Measurements from ENCODE around the gene CRYGN. TPM values are rescaled to one million over a fixed set of nuclear protein-coding genes. Genes with fewer than 3 reads are reported as not detected.

Gene CRYGN, protein sequence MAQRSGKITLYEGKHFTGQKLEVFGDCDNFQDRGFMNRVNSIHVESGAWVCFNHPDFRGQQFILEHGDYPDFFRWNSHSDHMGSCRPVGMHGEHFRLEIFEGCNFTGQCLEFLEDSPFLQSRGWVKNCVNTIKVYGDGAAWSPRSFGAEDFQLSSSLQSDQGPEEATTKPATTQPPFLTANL
- polyA plus RNA-seq (2012; rRNA removed): not detected in 2 replicates
- polyA plus RNA-seq (2012; cell fraction: cytosol; rRNA removed): 0.03 TPM in 1 of 2 replicates, not detected in the other
- 0.06 TPM in 1 of 2 replicates, not detected in the other for polyA plus RNA-seq (2012; cell fraction: nucleus; rRNA removed)

DNA sequence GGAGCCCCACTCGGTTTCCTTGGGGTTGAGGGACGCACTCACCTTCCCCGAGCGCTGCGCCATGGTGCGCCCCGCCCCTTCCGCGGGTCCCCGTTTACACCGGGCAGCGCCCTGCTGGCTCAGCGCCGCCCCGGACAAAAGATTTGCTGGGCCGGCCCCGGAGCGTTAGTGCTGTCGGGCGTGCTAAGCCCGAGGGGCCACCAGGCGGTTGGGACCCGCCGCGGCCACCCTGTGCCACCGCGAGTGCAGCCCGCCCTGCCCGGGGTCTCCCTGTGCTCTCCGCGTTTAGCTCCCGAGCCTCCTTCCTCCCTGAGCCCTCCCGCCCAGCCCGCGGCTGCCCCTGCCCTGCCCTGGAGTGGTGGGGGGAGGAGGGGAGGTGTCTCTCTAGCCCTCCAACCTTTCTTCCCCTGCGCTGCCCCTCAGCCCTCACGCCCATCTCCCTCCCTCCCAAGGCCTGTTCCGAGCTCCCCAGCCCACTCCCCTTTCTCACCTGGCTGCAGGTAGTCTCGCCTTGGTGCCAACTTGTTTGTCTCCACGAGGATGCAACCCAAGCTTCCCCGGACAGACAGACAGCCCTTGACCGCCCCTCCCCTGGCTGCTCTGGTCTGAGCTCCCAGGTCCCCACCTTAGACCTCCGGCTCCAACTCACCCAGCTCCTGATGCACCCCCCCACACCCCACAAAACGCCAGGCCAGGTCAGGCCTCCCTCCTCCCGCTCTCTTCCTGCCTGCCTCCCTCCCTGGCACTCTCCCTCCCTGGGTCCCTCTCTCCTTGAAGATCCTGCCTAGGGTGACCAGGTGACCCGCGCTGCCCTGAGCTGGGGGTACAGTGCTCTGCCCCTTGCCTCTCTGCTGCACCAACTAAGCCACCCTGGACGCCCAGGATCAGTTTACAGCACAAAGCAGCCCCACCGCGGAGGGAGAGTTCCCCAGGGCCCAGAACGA lies at the start of gene CRYGN:
TSS of gene CRYGN (minus strand) at position 287 of the 944 bp plus-strand sequence. CDS start at position 63, 224 bp downstream.
- no peaks in the 10 kb centered on the region for H4K20me1 ChIP-seq (ENCODE audit: insufficient read depth)
- no peaks in the 10 kb centered on the region for H3K9me3 ChIP-seq
- no peaks in the 10 kb centered on the region for H3F3A ChIP-seq (replicated peaks; ENCODE audit: insufficient read depth)
- no peaks in the 10 kb centered on the region; the same call in 1 of the 2 replicates for H3K27me3 ChIP-seq (ENCODE audit: insufficient read depth)
- POLR2A ChIA-PET: no interaction called here
- H3K9ac ChIP-seq: no peak within 1 kb of the TSS
- H3K27ac ChIP-seq (ENCODE audit: low read depth in 2 of 2, low read length in 1 of 2): no peak within 1 kb of the TSS
- no peaks in the 10 kb centered on the region for H3K79me2 ChIP-seq (ENCODE audit: insufficient read depth)
- H3K9me2 ChIP-seq: no peaks in the 10 kb centered on the region
- H3K4me2 ChIP-seq: no peak within 1 kb of the TSS
- H3K4me1 ChIP-seq (ENCODE audit: control insufficient read depth in 1 of 2, insufficient read depth in 2 of 2, low read depth in 1 of 2, low read length in 1 of 2): peaks cover 0 to 20% of the 10 kb centered on the region in 2 experiments; a peak in 2 of 4 replicates
- peak; percentile 78 for DNase-seq
- TF ChIP-seq JUND (IDR thresholded peaks at IDR 0.05): no peak
- no peak within 1 kb of the TSS for H2AFZ ChIP-seq (ENCODE audit: low read depth)
- no peaks in the 10 kb centered on the region for H3K36me3 ChIP-seq (replicated peaks in 1 of 2; ENCODE audit: control insufficient read depth in 1 of 2, insufficient read depth in 2 of 2, low read length in 1 of 2)
- CTCF ChIA-PET: interaction anchor here (0.8 to 6.3 kb wide), 4 partner anchors 9 to 130 kb away, joined by 3 to 43 read pairs (median 5); no protein-coding TSS in a partner anchor
- 54% methylated on average over 47 of the region's 51 CpGs for WGBS (ENCODE audit: low lambda C conversion rate)
- H3K4me3 ChIP-seq (ENCODE audit: low read depth in 2 of 2, low read length in 1 of 2): peak within 1 kb of the TSS in 1 of 2 experiments; percentile 19; a peak in 1 of 4 replicates

DNA sequence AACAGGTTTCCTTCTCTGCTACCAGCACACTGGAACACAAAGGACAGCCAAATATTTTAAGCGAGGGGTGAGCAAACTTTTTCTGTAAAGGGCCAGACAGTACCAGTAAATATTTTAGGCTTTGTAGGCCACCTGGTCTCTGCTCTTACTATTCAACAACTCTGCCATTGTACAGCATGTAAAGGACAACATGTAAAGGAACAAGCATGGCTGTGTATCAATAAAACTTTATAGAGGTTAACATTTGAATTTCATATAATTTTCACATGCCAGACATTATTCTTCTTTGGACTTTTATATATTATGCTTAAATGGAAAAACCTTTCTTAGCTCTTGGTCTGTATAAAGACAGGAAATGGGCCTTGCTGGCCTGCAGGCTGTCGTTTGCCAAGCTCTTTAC lies 49.6 kb upstream of the CRYGN start:
- H3K9ac ChIP-seq: no peak overlapping the region
- no peaks in the 10 kb centered on the region for H3K9me2 ChIP-seq
- no peak overlapping the region for H3K4me3 ChIP-seq (ENCODE audit: low read depth in 2 of 2, low read length in 1 of 2)
- peaks cover 62% of the 10 kb centered on the region for H4K20me1 ChIP-seq (ENCODE audit: insufficient read depth)
- ChIA-PET POLR2A (no interaction called here), CTCF (interaction anchor here (1.3 kb wide), 1 partner anchor 12 kb away, joined by 9 read pairs; no protein-coding TSS in a partner anchor)
- H3K4me2 ChIP-seq: no peak overlapping the region
- 100% methylated on average over 2 of the region's 2 CpGs for WGBS (ENCODE audit: low lambda C conversion rate)
- no peak overlapping the region for H2AFZ ChIP-seq (ENCODE audit: low read depth)
- no peak for DNase-seq
- peaks cover 64% of the 10 kb centered on the region in 2 experiments for H3K36me3 ChIP-seq (replicated peaks in 1 of 2; ENCODE audit: control insufficient read depth in 1 of 2, insufficient read depth in 2 of 2, low read length in 1 of 2)
- no peaks in the 10 kb centered on the region for H3K27me3 ChIP-seq (ENCODE audit: insufficient read depth)
- TF ChIP-seq NRF1 (IDR thresholded peaks at IDR 0.05; ENCODE audit: low read depth, low read length) (no peak), MEF2A (IDR thresholded peaks at IDR 0.05; ENCODE audit: borderline replicate concordance, low read depth) (no peak), ELF1 (IDR thresholded peaks at IDR 0.05) (no peak), FOXJ3 (CRISPR knock-in tag; IDR thresholded peaks at IDR 0.05) (no peak), POLR2AphosphoS5 (IDR thresholded peaks at IDR 0.05; ENCODE audit: low read depth, low read length) (no peak), NFIC (IDR thresholded peaks at IDR 0.05; ENCODE audit: borderline replicate concordance) (no peak), MXI1 (IDR thresholded peaks at IDR 0.05; ENCODE audit: low read depth, low read length) (no peak), EZH2phosphoT487 (IDR thresholded peaks at IDR 0.05; ENCODE audit: borderline replicate concordance, low read depth) (no peak), RCOR1 (IDR thresholded peaks at IDR 0.05; ENCODE audit: low read length) (no peak), YY1 (IDR thresholded peaks at IDR 0.05; ENCODE audit: low read depth) (no peak), RAD21 (IDR thresholded peaks at IDR 0.05; ENCODE audit: low read length) (no peak), TAF1 (IDR thresholded peaks at IDR 0.05; ENCODE audit: borderline replicate concordance, low read depth, low read length) (no peak), GABPA (IDR thresholded peaks at IDR 0.05; ENCODE audit: low read depth) (no peak), JUND (IDR thresholded peaks at IDR 0.05) (no peak), GATA2 (CRISPR knock-in tag; IDR thresholded peaks at IDR 0.05) (no peak)
- TF ChIP-seq, protein P1, sequence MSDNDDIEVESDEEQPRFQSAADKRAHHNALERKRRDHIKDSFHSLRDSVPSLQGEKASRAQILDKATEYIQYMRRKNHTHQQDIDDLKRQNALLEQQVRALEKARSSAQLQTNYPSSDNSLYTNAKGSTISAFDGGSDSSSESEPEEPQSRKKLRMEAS (IDR thresholded peaks at IDR 0.05; ENCODE audit: low read depth): no peak
- TF ChIP-seq, protein P2, sequence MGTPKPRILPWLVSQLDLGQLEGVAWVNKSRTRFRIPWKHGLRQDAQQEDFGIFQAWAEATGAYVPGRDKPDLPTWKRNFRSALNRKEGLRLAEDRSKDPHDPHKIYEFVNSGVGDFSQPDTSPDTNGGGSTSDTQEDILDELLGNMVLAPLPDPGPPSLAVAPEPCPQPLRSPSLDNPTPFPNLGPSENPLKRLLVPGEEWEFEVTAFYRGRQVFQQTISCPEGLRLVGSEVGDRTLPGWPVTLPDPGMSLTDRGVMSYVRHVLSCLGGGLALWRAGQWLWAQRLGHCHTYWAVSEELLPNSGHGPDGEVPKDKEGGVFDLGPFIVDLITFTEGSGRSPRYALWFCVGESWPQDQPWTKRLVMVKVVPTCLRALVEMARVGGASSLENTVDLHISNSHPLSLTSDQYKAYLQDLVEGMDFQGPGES (IDR thresholded peaks at IDR 0.05; ENCODE audit: low read depth, low read length): no peak
- TF ChIP-seq, protein P3, sequence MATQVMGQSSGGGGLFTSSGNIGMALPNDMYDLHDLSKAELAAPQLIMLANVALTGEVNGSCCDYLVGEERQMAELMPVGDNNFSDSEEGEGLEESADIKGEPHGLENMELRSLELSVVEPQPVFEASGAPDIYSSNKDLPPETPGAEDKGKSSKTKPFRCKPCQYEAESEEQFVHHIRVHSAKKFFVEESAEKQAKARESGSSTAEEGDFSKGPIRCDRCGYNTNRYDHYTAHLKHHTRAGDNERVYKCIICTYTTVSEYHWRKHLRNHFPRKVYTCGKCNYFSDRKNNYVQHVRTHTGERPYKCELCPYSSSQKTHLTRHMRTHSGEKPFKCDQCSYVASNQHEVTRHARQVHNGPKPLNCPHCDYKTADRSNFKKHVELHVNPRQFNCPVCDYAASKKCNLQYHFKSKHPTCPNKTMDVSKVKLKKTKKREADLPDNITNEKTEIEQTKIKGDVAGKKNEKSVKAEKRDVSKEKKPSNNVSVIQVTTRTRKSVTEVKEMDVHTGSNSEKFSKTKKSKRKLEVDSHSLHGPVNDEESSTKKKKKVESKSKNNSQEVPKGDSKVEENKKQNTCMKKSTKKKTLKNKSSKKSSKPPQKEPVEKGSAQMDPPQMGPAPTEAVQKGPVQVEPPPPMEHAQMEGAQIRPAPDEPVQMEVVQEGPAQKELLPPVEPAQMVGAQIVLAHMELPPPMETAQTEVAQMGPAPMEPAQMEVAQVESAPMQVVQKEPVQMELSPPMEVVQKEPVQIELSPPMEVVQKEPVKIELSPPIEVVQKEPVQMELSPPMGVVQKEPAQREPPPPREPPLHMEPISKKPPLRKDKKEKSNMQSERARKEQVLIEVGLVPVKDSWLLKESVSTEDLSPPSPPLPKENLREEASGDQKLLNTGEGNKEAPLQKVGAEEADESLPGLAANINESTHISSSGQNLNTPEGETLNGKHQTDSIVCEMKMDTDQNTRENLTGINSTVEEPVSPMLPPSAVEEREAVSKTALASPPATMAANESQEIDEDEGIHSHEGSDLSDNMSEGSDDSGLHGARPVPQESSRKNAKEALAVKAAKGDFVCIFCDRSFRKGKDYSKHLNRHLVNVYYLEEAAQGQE (IDR thresholded peaks at IDR 0.05; ENCODE audit: low read depth, low read length): no peak
- TF ChIP-seq, protein P4, sequence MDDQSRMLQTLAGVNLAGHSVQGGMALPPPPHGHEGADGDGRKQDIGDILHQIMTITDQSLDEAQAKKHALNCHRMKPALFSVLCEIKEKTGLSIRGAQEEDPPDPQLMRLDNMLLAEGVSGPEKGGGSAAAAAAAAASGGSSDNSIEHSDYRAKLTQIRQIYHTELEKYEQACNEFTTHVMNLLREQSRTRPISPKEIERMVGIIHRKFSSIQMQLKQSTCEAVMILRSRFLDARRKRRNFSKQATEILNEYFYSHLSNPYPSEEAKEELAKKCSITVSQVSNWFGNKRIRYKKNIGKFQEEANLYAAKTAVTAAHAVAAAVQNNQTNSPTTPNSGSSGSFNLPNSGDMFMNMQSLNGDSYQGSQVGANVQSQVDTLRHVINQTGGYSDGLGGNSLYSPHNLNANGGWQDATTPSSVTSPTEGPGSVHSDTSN (IDR thresholded peaks at IDR 0.05): no peak
- peaks cover 6 to 13% of the 10 kb centered on the region in 2 experiments; a peak in 3 of 4 replicates for H3K4me1 ChIP-seq (ENCODE audit: control insufficient read depth in 1 of 2, insufficient read depth in 2 of 2, low read depth in 1 of 2, low read length in 1 of 2)
- H3K27ac ChIP-seq (ENCODE audit: low read depth in 2 of 2, low read length in 1 of 2): peak overlapping the region in 1 of 2 experiments; percentile 23; a peak in 1 of 4 replicates
- peaks cover 95% of the 10 kb centered on the region for H3K79me2 ChIP-seq (ENCODE audit: insufficient read depth)
- peaks cover 52% of the 10 kb centered on the region for H3F3A ChIP-seq (replicated peaks; ENCODE audit: insufficient read depth)
- no peaks in the 10 kb centered on the region for H3K9me3 ChIP-seq

Data from SK-N-SH (cell line).